ENCODE data around the gene KRT6A.

KRT6A gene

GRCh38 chr12:52493172-52493571 is at the start of gene KRT6A:
Gene KRT6A, minus strand, starts transcription at chr12:52493257. Its CDS starts 69 bp downstream, at chr12:52493188.
- DNase-seq (ENCODE audit: low read depth): no peak

DNA sequence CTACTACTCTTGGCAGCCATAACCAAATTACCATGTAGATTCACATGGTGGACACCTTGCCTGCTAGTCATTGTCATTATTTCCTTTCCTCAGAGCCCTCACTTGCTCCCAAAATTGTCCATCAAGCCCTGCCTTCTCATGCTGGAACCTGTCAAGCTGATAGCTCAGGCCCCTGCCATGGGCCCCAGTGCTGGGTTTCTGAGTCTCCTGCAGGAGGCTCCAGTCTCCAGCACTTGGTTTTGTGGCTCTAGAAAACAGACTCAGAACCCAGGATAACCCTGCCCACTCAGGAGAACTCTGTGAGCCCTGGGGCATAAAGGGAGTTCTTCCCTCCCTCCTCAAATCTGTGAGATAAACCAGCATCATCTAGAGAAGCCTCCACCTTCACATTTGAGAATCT is 49.1 kb upstream of the KRT6A start:
- DNase-seq (ENCODE audit: low read depth): no peak

DNA sequence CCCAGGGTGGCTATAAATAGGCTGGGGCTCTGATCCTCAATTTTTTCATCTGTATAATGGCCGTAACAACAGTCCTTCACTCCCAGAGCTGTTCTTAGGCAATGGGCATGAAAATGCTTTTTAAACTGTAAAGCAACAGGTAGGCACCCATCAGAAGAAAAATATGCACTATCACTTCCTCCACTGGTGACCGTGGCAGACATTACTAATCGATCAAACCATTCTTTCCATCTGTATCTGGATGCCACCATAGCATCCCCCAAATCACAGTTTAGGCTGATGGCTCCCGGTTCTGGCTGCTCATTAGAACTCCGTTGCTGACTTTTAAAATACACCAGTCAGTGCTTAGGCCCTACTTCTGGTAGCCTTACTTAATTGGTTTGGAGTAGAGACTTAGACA is 48.7 kb upstream of the KRT6A start:
- no peak for DNase-seq (ENCODE audit: low read depth)

- DNase-seq (ENCODE audit: low read depth): no peak
Measured at GRCh38 chr12:52540531-52540930, 47.5 kb upstream of the KRT6A start.

GRCh38 chr12:52539821-52540173 is 46.7 kb upstream of the KRT6A start:
- no peak for DNase-seq (ENCODE audit: low read depth)

- no peak for DNase-seq (ENCODE audit: low read depth)
Measured at GRCh38 chr12:52539083-52539820, 46.2 kb upstream of the KRT6A start.

DNA sequence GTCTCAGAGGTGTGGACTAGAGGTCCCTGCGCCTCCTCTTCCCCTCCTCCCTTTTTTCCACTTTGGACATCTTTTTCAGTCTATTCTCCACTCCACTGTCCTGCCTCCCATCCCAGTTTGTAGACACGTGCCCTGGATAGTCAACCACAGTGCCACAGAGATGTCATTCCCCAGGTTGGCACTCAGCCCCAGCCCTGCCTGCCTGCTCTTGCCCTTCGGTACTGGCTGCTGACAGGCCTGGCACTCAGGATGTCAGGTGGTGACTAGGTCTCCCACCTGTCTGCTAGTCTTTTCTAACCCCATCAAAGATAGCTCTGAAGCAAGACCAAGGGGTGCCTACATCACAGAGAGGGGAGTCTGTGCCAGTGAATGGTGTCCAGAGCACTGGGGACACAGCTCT is 44.0 kb upstream of the KRT6A start:
- DNase-seq (ENCODE audit: low read depth): no peak

- DNase-seq (ENCODE audit: low read depth): no peak
Measured at GRCh38 chr12:52535574-52535973, 42.5 kb upstream of the KRT6A start.

GRCh38 chr12:52534482-52534881 is 41.4 kb upstream of the KRT6A start:
- DNase-seq (ENCODE audit: low read depth): no peak

DNA sequence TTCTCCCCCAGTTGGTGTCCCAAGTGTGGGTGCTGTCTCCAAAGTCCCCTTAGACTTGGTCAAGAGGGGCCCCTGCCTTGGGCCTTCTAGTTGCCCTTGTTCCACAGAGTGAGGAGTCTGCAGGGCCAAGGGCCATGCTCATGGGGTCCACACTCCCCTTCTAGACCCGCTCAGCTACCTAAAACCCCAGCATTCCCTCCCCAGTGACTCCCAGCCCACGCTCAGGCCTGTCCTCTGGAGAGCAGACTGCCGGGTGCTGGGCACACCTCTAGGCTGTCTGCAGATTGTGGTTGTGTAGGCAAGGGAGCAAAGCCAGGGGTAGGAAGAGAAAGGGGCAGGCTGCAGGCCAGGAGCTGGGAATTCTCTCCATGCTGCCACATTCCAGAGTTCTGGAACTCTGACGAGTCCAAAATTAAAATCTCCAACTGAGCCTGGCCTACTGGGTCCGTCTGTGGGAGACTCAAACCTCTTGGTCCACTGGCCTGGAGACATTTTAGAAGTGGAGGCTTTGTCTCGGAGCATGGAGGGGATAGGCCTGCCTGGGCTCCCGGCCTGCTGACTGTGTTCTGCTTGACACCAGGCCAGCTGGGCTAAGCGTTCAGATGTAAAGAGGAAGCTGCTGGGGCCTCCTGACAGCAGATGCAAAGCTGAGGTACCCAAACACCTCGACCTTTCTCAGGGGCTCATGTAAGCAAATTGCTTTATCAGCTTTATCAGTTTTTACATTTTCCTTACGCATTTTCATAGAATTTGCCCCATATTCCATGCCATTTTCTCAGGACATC is 40.8 kb upstream of the KRT6A start:
- no peak for DNase-seq (ENCODE audit: low read depth)

GRCh38 chr12:52532636-52533035 is 39.6 kb upstream of the KRT6A start:
- no peak for DNase-seq (ENCODE audit: low read depth)

GRCh38 chr12:52531566-52532300 is 38.7 kb upstream of the KRT6A start:
- no peak for DNase-seq (ENCODE audit: low read depth)

DNA sequence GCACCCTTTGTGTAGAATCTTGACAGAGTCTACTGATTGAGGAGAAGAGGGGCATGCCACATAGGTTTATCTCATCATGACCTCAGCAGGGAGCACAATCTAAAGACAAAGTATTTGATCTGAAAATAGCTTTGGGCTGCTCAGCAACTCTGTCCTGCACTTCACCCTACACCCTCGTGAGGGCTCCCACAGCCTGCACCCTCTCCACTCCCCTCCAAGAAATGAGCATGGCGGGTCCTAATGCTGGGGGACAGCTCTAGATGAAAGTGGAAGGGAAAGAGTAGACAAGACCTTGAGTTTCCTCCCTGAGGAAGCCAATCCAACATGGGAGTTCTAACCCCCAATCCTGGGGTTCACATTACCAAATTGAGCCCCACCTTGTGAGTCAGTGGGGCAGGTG is 37.8 kb upstream of the KRT6A start:
- no peak for DNase-seq (ENCODE audit: low read depth)

DNA sequence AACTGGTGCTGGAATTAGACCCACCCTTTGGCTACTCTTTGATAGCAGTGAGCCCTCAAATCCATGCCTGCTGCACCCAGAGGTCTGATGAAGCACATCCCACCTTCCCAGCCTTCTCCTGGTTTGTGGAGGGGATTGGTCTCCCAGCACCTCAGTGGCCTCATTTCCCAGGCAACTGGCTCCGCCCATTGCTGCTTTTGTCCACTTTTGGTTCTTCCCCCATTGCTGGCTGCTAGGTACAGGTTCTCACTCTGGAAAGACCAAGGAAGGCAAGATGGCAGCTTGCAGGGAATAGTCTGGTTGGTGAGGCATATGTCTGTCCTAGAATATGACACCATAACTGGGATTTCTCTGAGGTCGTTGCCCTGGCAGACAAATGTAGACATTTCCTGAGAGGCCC is 37.3 kb upstream of the KRT6A start:
- DNase-seq (ENCODE audit: low read depth): no peak

GRCh38 chr12:52529846-52530245 is 36.8 kb upstream of the KRT6A start:
- no peak for DNase-seq (ENCODE audit: low read depth)

- DNase-seq (ENCODE audit: low read depth): no peak
Measured at GRCh38 chr12:52529417-52529816, 36.4 kb upstream of the KRT6A start.

GRCh38 chr12:52528641-52529143 is 35.6 kb upstream of the KRT6A start:
- no peak for DNase-seq (ENCODE audit: low read depth)

DNA sequence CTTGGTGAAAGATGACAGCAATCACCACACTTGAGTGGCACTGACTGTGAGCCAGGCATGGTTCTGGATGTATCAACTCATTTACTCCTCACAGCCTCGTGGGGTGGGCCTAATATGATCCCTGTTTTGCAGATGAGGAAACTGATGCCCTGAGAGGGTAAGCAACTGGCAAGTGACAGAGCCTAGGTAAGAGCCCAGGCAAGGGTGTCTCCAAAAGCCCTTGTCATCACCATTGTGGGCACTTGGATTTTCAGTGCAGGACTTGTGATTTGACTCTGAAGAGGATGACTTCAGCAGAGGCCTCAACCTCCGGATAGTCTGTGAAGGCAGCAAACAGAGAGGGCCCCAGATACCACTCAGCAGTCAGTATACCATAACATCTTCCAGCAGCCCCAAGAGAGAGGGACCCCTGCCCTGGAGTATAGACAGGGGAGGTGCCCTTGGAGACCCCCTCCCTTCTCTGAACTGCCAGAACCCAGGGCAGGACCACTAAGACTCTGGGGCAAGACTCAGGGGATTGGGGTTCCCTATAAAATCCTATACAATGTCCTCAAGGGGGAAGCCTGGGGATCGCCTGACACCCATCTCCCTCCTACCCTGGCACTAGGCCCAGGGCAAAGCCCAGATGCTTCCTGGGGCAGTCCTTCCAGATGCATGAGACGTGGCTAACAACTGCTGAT is 34.2 kb upstream of the KRT6A start:
- DNase-seq (ENCODE audit: low read depth): no peak

DNA sequence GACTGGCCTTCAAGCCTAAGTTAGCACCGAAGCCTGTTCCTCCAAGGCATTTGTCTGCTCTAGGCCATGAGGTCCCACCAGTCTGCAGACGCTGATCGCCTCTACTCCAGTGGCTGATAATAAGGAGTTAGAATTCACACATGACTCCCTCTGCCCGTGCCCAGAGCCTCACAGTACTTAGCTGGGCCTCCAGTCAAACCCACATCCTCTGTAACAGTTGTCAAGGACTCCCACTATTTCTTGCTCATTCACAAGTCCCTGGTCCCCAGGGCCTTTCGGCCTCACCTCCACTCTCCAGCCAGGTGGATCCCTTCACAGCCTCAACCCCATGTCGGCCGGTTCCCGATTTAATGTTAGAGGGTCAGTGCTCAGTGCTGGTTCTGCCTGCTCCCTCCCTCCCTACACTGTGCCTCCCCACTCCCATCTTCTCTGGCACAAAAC is 33.5 kb upstream of the KRT6A start:
- DNase-seq (ENCODE audit: low read depth): no peak

DNA sequence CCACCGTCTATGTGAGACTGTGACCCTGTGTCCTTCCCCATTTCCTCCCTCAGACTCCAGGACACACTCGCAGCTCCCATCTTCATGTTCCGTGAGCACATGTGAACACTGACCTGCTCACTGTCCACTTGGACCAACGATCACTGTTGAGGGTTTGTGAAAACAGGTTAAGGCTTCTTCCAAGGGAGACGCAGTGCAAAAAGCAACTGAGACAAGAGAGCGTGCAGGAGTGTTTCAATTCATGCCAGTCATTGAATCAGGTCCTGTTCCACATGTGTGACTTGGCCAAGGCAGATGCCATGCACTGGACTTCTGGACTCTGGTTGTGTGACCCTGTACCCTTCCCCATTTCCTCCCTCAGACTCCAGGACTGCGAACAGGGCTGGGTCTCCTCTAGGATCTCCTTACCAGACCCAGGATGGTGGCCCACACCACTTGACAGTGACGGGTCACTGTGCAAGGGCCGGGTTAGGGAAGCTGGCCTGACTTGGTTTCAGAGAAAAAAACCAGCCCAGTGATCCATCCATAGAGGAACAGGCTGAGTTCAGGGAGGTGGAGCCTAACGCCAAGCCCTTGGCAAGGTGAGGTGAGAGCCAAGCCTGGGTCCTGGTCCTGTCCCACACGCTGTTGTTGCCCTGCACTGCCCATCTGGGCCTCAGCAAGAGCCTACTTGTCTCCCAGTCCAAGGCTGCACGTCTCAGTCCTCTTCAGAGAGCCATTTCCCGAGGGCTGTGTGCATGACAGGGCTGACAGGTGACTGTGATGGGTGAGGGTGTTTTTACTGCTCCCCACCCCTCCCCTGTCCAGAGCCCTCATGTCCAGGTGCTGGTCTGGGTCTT is 32.8 kb upstream of the KRT6A start:
- DNase-seq (ENCODE audit: low read depth): no peak

- no peak for DNase-seq (ENCODE audit: low read depth)
Measured at GRCh38 chr12:52524898-52525591, 32.0 kb upstream of the KRT6A start.

Data from CMK (cell line).